Colonic mucosa (tissue), 4 donors: ENCODE measurements around the gene BPIFB1. TPM values are rescaled to one million over a fixed set of nuclear protein-coding genes. Genes with fewer than 3 reads are reported as not detected.

ENCODE experiments used
- DNase-seq: peaks from one replicate; pipeline ENCODE4 v3.0.0-alpha.2; 2020
- H3K27ac ChIP-seq: fragments of 200-600 bp; one replicate; pipeline ENCODE4 v1.8.0; 2021
- H3K27me3 ChIP-seq: fragments of 200-600 bp; one replicate; pipeline ENCODE4 v1.8.0; 2021
- H3K36me3 ChIP-seq: fragments of 200-600 bp; one replicate; pipeline ENCODE4 v1.8.0; 2021
- H3K4me1 ChIP-seq: fragments of 200-600 bp; one replicate; pipeline ENCODE4 v1.8.0; 2021; ENCODE audit warnings: mild to moderate bottlenecking
- H3K4me3 ChIP-seq: fragments of 200-600 bp; one replicate; pipeline ENCODE4 v1.8.0; 2021
- H3K9ac ChIP-seq, 2 donors: one replicate each; pipeline ENCODE4 v1.7.0; 2013; ENCODE audit warnings: control low read depth in 2 of 2, low read depth in 2 of 2, low read length in 2 of 2
- H3K9me3 ChIP-seq: fragments of 200-600 bp; one replicate; pipeline ENCODE4 v1.8.0; 2021
- CTCF ChIP-seq: fragments of 200-600 bp; IDR thresholded peaks from one replicate; pipeline ENCODE4 v1.8.0; 2022; ENCODE audit warnings: antibody characterized with exemption, mild to moderate bottlenecking
- intact Hi-C: fragments of 100-400 bp; cut with DNase I; formaldehyde crosslinking; loops from one replicate; pipeline ENCODE4 v1.14.1; 2022
- total RNA-seq, 2 donors: library from RNA; stranded (reverse); fragmentation: NEBNext Ultra II Directional in 1 of 2; extraction: Animal tissue kit (Norgen Biotek cat#: 25700) in 1 of 2; gene quantifications; one replicate each; pipeline ENCODE4 v1.2.1, GENCODE V29; 2021
- donor health status: healthy.
- donor health status: DM: no; HTN: no; CAD: no.
- donor health status: DM: no; HTN: no; CAD: no.

Gene BPIFB1
- total RNA-seq, 2 donors from 2014 or later = 0.20 TPM; not detected in 1

DNA sequence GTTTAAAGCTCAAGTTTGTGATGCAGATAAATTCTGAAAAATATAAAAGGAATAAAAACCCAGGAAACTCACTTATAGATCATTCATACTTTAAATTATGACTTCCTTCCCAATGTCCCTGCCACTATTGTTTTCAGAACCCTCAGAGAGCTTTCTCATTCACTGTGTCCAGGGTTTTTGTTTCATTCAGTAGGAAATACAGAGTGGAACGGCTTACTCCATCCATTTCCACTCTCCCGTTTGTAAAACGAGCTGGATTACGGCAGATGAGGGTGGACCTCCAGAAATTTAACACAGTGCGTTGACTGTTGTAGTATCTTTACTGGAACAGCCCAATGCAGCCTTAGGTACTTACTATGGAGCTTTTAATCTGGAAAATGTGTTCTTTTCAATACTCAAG lies 23.6 kb upstream of the BPIFB1 start:
- Histone ChIP-seq H3K36me3 (no peaks in the 10 kb centered on the region), H3K27me3 (no peaks in the 10 kb centered on the region), H3K9me3 (no peaks in the 10 kb centered on the region), H3K4me1 (no peaks in the 10 kb centered on the region), H3K27ac (no peak overlapping the region), H3K9ac (no peak overlapping the region), H3K4me3 (no peak overlapping the region)
- intact Hi-C loops = no loop called here
- no peak for DNase-seq
- no peak for TF ChIP-seq CTCF

GRCh38 chr20:33261465-33261864 lies 21.5 kb upstream of the BPIFB1 start:
- H3K27ac ChIP-seq = no peak overlapping the region

DNA sequence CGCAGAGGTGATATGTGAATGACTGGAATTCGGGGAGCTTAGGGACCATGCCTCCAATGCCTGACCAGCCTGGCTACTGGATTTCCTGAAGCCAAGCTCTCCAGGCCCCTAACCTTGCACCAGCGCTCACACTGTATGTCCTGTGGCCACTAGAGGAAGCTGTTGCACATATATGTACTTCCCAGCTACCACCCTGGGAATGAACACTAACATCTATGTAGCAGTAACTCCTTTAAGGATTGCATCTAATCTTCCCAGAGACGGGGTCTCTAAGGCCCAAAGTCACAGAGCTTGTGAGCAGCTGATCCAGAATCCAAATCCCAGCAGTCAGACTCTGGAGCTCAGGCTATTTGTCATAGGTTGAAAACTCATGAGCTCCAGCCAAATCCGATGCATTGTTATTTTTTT lies 20.4 kb upstream of the BPIFB1 start:
- no peak for TF ChIP-seq CTCF
- H3K36me3 ChIP-seq = no peaks in the 10 kb centered on the region
- no peaks in the 10 kb centered on the region for H3K27me3 ChIP-seq

More at GRCh38 chr20:33261465-33261864, 21.5 kb upstream of the BPIFB1 start:
- no peaks in the 10 kb centered on the region for H3K36me3 ChIP-seq
- H3K27me3 ChIP-seq = no peaks in the 10 kb centered on the region
- TF ChIP-seq CTCF = no peak
- intact Hi-C loops = no loop called here
- no peak for DNase-seq
- H3K9ac ChIP-seq = no peak overlapping the region
- no peaks in the 10 kb centered on the region for H3K4me1 ChIP-seq
- H3K9me3 ChIP-seq = no peaks in the 10 kb centered on the region
- H3K4me3 ChIP-seq = no peak overlapping the region

DNA sequence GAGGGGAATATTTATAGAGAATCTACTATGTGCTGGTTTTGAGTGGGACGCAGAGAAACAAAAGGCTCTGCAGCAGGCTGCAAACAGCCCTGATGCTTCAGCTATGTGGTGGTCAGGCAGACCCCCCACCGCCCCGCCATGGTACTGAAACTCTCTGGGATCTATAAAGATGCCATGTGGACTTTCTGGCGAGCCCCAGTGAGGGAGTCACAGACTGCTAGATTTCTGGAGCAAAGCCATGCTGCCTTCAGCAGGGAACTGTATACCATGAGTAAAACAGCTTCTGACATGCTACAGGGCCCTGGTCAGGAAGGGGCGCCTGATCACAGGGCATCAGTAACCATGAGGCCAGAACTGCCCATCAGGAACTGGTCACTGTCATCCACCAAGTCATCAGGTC lies 19.2 kb upstream of the BPIFB1 start:
- no peak overlapping the region for H3K9ac ChIP-seq
- H3K9me3 ChIP-seq = no peaks in the 10 kb centered on the region
- H3K4me3 ChIP-seq = no peak overlapping the region
- intact Hi-C loops = no loop called here
- DNase-seq = no peak
- TF ChIP-seq CTCF = no peak
- H3K4me1 ChIP-seq = no peaks in the 10 kb centered on the region
- no peak overlapping the region for H3K27ac ChIP-seq
- no peaks in the 10 kb centered on the region for H3K27me3 ChIP-seq
- no peaks in the 10 kb centered on the region for H3K36me3 ChIP-seq

More for the DNA sequence above, 20.4 kb upstream of the BPIFB1 start:
- Histone ChIP-seq H3K9me3 (no peaks in the 10 kb centered on the region), H3K27ac (no peak overlapping the region), H3K4me1 (no peaks in the 10 kb centered on the region), H3K9ac (no peak overlapping the region), H3K4me3 (no peak overlapping the region)
- DNase-seq = no peak
- intact Hi-C loops = no loop called here

DNA sequence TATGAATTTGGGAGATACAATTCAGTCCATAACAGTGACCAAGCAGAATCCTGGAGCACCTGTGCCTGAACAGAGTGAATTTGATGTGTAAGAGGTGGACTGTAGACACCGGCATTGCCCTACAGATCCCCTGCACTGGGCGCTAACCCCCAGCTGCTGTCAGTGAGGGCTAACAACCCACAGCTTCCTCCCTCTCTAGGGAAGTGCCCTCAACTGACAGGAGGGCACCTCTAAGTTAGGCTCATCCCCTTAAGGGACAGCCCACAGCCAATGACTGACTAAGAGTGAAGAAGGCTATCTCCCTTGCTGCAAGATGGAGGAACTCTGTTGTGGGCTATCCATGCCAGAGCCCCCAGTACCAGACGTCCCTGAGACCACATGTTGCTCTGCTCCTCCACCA lies 15.3 kb upstream of the BPIFB1 start:
- no peak for TF ChIP-seq CTCF
- Histone ChIP-seq H3K4me3 (no peak overlapping the region), H3K36me3 (no peaks in the 10 kb centered on the region), H3K9ac (no peak overlapping the region), H3K27ac (no peak overlapping the region), H3K4me1 (no peaks in the 10 kb centered on the region), H3K9me3 (no peaks in the 10 kb centered on the region), H3K27me3 (no peaks in the 10 kb centered on the region)
- intact Hi-C loops = no loop called here
- DNase-seq = no peak
